HG02571 (cell line): ENCODE results near the gene AQP3.
"Not testable (repeated sequence)": the region's sequence is repeated elsewhere in the genome, so short reads cannot be mapped to it uniquely, and the experiment has no call there.

Source experiments
- ATAC-seq: cut with Tn5 transposase; IDR thresholded peaks from one replicate; pipeline ENCODE4 v1.9.1; 2021; ENCODE audit warnings: mild to moderate bottlenecking, moderate library complexity; ENCODE audit not compliant: unreplicated experiment

Gene AQP3

DNA sequence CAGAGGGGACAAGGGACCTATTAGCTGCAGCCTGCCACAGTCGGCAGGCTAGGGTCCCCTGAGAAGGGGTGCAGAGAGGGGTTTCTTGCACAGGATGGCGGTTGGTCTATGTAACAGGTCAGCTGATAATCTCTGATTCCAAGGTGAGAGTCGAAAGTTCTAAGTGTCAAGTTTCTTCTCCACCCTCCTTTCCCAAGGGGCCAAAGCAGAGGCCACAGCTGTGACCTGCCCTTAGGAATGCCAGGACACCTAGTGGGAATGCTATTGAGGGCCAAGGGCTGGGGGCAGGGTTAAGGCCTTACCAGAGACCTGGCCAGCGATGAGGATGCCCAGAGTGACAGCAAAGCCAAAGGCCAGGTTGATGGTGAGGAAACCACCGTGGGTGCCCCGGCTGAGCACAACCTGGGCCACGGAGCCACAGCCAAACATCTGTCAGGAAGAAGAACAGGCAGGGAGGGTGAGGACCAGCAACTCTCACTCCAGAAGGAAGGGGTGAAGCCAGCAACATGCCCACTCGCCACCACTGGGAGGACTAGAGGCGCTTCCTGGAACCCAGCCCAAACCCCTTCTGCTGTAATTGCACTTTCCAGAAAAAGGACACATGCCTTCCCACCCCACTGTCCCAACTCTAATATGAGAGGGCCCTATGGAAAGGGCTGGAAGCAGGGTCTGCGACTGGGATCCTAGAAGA, 3.8 kb downstream of the AQP3 start:
- ATAC-seq: no peak

DNA sequence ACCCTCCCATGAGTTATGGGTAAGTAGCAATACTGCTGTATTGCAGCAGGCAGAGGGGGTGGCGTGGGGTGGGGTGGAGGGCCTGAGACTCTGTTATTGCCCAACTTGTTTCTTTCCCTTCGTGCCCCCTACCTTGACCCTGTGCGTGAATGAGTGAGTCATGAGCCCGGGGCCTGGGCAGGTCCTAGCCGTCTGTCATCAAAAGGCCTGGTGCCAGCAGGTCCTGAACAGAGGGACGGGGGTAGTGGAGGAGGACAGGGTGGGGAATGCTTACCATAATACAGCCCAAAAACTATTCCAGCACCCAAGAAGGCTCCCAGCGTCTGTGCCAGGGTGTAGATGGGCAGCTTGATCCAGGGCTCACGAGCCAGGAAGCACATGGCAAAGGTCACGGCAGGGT, 4.3 kb downstream of the AQP3 start:
- no peak for ATAC-seq

DNA sequence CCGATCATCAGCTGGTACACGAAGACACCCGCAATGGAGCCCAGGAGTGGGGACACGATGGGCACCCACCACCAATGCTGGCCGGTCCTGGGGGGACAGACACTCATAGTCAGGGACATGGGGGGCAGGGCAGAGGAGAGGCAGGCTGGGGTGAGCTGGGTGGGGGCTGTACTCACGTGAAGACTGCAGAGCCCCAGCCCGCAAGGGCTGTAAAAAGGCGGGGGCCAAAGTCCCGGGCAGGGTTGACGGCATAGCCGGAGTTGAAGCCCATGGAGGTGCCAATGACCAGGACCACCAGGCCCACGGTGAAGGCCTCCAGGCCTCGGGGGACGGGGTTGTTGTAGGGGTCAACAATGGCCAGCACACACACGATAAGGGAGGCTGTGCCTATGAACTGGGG, 5.3 kb downstream of the AQP3 start:
- no peak for ATAC-seq

DNA sequence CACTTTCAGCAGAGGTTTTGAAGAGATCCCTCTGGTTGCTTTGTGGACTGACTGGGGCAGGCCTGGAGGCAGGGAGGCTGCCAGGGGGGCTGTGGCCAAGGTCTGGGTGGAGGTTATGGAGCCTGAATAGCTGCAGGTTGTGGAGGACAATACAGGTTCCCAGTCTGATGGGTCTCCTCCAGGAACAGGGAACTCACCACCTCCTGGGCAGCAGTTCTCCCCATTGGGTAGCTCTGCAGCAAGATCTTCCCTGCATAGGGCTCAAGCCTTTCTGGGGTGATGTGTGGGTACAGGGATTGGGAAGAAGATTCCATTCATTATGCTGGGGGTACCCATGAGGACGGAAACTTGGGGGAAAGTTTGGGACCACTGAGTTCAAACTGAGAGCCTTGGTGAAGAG, 6.8 kb downstream of the AQP3 start:
- no peak for ATAC-seq

DNA sequence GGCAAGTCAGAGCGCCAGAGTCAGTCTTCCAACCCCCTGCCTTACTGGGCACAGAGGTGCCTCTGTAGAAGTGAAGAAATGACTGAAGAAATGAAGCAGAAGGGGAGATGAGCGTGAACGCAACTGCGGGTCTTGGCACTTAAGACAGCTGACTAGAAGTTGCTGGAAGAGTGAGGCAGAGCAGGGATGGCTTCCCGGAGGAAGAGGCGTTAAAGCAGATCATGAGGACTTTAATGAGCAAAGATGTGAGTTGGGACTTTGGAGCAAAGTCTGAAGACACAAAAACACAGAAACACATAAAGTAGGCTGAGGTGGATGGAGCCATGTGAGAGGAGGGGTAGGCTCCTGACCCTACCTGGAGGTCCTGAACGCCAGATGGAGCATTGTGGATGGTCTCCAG, 7.2 kb downstream of the AQP3 start:
- no peak for ATAC-seq

DNA sequence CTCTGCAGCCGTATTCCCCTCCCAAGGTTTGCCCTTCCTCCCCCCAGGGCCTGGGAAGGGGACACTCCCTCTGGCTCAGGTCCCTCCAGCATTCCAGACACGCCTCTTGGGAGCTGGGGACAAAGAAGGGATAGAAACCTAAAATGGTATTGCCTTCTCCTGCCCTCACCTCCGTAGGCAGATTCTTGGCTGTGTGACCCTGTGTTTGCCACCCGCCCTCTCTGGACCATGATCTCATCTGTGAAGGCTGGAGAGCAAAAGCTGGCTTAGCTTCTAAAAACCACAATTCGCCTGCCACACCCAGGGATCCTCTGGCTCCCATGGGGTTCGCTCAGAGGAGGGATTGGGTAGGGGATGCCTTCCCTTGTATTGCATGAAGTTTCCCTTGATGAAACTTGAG, 7.7 kb downstream of the AQP3 start:
- no peak for ATAC-seq

DNA sequence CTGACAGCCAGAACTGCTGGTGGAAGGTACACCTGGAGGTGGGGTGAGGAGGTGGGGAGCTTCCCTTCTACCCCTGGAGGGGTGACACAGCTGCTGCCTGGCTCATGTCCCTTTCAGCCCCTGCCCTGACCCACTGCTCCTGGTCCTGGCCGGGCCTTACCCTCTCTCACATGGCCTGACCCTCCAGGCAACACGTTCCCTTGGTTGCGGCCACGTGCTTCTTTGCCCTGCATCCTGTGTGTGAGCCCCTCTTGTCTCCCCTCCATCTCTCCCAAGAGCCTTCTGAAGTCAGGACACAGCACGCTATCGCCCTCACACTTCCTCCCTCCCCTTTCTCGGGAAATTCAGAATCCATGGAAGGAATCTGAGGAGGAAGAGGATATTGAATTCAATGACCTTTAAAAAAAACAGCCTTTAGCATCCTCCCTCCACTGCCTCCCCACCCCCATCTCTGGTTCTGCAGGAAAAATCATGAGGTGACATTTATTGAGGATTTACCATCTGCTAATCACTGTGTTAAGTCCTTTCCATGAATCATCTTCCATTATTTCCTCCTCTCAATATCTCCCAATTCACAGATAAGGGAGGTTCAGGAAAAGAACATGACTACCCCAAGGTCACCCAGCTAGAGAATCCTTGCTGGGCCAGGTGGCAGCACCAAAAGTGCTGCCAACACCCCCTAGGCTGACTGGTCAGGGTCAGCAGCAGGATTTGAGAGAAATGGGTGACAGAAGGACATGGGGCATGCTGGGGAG, 8.3 kb downstream of the AQP3 start:
- no peak for ATAC-seq

DNA sequence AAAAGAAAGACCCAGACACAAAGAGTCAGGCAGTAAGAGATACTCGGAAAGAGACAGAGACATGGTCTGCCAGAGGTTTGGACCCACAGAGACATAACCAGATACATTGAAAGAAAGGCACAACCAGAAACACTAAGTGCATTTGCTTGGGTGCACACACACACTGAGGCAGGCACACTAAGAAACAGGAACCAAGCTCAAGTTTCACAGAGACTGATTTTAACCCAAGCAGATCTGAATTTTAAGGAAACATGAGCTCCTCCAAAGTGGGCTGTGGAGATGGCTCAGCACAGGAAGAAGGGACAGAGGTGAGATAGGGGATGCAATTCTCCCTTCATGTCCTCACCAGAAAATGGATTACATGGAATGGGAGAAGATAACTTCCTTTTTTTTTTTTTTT, 9.5 kb downstream of the AQP3 start:
- no peak for ATAC-seq

DNA sequence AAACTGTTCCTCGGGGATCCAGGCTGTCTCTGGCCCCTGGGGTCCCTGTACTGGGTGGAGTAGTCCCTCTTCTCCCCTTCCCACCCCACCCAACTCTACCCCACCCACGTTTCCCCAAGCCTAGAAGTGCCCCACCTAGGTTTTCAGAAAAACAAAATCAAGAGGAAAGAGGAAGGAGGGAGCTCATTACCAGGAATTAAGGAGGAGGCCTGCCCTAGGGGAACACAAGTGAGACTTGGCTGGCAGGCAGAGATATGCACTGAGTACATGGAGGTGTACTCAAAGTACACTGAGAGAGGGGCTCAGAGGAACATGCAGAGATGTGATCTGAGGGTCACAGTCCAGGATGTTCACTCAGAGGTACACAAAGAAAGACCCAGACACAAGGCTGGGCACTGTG, 10.2 kb downstream of the AQP3 start:
- ATAC-seq: no peak

DNA sequence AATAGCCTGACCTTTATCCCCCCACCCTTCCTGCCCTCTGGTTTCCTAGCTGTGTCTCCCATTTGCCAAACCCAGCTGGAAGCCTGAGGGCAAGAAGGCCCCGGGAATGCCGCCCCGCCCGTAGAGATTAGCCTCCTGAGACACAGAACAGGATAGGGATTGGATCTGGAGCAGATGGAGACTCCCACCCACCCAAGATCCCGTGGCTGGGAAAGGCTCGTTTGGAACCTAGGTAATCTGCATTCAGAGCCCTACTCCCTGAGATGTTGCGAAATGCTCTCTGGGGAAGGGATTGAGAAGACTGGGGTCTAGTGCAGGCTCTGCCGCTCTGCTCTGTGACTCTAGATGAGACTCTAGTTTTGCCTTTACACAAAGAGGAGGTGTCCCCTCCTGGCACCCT, 10.9 kb downstream of the AQP3 start:
- no peak for ATAC-seq

DNA sequence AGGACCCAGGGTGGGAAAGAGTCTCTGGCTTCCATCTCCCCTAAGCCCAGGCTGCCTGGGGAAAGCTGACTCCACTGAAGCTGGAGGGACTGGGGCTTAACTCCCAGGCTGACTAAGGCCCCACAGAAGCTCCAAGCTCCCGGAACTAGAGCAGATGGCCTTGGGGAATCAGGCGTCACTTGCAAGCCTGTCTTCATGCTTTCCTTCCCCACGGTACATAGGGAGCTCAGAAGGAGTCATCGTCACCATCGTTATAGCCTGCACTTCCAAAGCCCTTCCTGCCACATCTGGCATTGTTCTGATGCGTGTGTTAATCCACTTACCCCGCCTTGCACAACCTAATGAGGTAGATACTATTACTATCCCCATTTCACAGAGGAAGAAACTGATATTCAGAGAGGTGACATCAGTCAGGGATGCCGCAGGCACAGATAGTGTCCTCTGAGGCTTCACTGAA, 11.5 kb downstream of the AQP3 start:
- ATAC-seq: no peak

DNA sequence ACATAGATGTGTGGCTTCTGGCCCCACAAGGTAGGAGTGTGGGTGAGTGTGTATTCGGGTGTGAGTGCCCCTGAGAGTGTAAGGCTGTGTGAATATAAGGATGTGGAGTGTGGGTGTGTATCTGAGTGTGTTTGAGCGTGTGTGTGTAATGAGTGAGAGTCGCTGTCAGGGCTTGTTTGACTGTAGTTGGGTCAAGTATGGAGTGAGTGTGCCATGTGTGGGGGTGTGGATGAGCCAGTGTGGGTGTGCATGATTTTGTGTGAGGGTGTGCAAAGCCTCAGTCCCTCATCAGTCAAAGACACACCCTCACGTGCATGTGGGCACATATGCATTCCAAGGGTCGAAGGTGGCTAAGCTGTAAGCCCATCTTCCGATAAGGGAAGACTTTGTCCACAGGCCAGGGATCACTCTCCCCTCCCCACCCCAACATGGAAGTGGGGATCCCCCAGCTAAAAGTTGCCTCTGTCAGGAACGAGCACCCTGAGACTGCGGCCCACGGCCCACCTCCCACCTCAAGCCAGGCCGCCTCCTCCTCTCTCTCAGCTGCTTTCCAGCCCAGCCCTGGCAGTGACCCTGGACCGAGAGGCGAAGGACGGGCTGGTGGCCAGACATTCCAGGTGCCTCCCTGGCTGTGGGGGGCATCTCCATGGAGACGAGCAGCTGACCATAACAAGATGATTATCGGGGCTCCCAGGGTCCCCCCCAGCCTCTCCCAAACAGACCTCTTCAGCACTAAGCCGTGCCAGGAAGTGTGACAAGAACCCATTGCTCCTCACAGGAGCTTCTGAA, 12.9 kb downstream of the AQP3 start:
- ATAC-seq: no peak

DNA sequence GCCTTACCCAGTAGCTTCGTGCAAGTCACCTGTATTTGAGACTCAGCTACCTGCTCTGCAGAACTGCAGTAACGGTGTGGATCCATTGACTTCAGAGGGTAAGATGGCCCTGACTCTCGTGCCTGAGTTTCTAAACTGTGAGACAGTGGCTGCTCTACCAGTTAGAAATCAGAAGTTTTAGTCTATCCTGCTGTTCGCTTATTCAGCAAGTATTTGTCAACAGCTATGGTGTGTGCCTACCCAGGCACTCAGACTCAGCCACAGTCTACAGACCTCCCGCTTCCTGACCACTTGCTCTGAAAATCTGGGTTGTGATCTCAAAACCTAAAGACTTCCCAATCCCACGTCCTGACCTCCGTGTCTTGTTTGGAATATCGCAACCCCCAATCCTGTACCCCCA, 13.5 kb downstream of the AQP3 start:
- no peak for ATAC-seq

DNA sequence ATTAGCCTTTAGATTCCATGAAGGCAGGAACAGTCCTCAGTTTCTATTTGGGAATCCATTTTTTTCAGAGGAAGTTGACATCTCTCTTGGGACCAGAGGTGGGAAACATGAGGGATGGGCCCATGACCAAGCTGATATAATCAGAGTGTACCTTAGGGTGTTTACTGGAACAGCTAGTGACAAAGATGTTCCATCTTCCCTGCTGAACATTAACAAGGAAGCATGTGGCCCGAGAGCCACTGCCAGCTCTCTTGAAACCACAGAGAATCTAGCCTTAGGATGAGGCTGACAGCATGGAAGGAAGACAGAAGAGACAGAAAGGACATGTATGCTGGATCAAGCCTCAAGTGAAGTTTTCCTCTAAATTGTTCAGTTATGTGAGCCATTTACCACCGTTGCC, 16.0 kb downstream of the AQP3 start:
- ATAC-seq: no peak

DNA sequence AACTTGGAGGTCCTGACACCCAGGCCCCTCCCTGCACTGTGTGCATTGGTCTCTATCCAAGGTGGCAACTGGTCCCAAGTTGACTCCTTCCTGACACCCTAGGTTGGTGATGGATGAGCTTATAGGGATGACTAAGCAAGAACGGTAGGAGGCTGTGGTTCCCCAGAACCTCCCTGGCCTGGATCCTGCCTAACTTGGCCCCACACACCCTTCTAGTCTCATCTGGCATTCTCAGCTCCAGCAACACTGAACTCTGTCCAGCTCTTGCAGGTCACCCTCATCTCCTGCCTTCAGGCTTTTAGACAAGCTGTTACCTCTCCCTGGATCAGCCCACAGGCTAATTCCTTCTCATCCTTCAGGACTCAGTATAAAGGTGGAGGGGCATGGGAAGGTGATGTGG, 16.5 kb downstream of the AQP3 start:
- ATAC-seq: no peak

DNA sequence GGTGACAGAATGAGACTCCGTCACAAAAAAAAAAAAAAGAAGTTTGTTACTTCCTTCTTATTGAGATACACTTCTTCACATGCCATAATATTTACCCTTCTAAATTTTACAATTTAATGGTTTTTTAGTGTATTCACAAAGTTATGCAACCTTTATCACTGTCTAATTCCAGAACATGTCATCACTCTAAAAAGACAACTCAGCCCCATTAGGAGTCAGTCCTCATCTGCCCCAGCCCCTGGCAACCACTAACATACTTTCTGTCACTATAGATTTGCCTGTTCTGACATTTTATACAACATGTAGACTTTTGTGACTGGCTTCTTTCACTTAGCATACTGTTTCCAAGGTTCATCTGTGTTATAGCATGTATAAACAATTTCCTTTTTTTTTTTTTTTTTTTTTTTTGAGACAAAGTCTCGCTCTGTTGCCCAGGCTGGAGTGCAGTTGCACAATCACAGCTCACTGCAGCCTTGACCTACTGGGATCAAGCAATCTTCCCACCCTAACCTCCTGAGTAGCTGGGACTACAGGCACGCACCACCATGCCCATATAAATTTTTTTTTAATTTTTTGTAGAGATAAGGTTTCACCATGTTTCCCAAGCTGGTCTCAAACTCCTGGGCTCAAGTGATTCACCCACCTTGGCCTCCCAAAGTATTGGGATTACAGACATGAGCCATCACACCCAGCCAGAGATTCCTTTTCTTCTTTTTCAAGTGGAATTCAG, 18.0 kb downstream of the AQP3 start:
- no peak for ATAC-seq

DNA sequence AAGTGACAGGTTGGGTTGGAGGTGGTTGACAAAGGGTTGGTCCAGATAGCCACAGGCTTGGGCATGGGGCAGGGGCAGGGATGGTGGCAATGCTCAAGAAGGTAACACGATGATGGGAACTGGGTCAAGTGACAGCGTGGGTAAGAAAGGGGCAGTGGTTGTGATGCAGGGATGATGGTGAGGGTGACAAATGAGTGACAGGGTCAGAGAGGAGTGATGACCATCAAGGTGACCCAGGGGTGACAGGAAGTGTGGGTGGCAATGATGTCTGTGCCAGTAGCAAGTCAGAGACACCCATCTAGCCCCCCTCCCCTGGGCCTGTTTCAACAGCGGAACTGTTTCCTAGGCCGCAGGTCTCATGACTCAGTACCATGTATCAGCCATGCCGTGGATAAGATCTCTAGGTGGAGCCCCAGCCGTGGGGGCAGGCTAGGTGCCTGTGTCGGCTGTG, 20.5 kb downstream of the AQP3 start:
- no peak for ATAC-seq

DNA sequence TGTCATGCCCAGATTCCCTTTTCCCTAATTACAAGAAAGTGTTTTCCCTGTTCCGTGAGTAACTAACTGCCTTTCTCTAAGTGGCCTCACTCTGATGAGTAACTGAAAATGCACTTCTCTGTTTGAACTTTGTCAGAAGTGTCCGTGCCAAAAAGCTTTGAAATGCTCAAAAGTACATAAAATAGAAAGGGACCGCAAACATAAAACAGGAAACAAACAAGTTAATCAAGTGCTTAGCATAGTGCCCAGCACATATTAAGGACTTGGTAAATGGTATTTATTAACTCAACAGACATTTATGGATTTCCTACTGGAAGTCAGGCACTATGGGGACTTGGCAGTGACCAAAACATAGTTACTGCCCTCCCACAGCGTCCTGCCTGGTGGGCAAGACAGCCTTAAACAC, 22.3 kb downstream of the AQP3 start:
- no peak for ATAC-seq

DNA sequence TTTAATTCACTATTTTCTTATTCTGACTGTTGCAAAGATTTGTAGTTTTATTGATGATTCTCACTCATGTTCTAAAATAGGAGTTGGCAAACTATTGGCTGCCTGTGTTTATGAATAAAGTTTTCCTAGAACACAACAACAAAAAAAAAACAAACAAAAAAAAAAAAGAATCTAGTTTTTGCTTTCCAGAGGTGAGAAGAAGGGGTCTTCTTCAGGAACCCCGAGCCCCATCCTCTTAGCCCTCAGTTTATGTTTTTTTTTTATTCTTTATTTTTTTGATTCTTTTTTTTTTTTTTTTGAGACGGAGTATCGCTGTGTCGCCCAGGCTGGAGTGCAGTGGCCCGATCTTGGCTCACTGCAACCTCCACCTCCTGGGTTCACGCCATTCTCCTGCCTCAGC, 22.9 kb downstream of the AQP3 start:
- not testable (repeated sequence) for ATAC-seq

DNA sequence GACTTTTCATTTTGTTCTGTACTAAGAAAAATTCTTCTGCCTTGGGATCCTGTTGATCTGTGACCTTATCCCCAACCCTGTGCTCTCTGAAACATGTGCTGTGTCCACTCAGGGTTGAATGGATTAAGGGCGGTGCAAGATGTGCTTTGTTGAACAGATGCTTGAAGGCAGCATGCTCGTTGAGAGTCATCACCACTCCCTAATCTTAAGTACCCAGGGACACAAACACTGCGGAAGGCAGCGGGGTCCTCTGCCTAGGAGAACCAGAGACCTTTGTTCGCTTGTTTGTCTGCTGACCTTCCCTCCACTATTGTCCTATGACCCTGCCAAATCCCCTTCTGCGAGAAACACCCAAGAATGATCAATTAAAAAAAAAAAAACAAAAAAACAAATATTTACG, 23.4 kb downstream of the AQP3 start:
- not testable (repeated sequence) for ATAC-seq

DNA sequence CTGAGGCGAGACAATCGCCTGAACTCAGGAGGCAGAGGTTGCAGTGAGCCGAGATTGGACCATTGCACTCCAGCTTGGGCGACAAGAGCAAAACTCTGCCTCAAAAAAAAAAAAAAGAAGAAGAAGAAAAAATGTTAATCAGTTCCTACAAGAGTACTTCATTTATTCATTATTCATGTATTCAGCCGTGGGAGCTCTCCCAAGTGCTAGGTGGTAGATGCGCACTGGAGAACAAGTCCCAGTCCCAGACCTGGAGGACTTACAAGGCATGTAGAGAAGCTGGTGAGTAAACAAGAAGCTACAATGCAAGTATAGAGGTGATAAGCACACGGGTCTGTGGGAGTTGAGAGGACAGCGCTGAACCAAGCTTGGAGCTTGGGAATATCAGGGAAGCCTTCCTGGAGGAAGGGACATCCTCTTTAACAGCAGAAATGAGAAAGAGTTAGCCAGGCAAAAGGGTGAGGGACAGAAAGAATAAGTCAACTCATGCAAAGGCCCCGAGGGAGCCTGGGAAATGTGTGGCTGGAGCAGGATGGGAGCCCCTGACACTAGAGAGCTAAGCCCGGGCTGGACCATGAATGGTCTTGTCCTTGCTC, 27.6 kb downstream of the AQP3 start:
- no peak for ATAC-seq
